Lower leg skin (tissue), 3 donors: ENCODE results near the gene FAM171A1.

Source experiments
- CTCF ChIP-seq, 3 donors: fragments of 450-650 bp; IDR thresholded peaks; one replicate each; pipeline ENCODE4 v1.5.1; 2016; ENCODE audit warnings: antibody characterized with exemption in 3 of 3, mild to moderate bottlenecking in 3 of 3, moderate library complexity in 2 of 3
- POLR2A ChIP-seq, 2 donors: fragments of 450-650 bp; IDR thresholded peaks; one replicate each; pipeline ENCODE4 v1.6.1; 2016 to 2017; ENCODE audit warnings: antibody characterized with exemption in 2 of 2, mild to moderate bottlenecking in 1 of 2, moderate library complexity in 1 of 2

GRCh38 chr10:15200626-15201025 is 170.5 kb downstream of the FAM171A1 start:
- TF ChIP-seq CTCF (IDR thresholded peaks at IDR 0.05) (no peak), POLR2A (IDR thresholded peaks at IDR 0.05) (no peak)
